ENCODE results near the gene MARK2. TPM values are rescaled to one million over a fixed set of nuclear protein-coding genes. Genes with fewer than 3 reads are reported as not detected.

Gene MARK2
- total and polyA plus RNA-seq, 2 donors (not counting 1 experiment from before 2014, with no cell fraction given): 6.4 to 12.3 TPM

DNA sequence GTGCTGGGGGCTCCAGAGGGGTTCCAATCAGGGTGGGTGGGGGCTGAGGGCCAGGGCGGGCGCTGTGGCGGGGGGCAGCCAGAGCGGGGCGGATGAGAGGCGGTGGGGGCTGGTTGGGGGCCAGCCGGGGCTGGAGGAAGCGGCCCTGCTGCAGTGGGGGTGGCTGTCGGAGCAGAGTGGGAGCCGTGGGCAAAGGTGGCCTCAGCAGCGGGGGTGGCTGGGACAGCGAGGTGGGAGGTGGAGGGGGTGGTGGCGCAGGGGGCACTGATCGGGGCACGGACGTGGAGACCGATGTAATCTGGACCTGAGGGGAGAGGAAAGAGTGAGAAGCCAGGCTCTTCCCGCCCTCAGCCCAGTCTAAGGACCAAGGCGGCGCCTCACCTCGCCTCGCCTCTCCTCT, 73.0 kb downstream of the MARK2 start:
- Histone ChIP-seq H3K4me3 (replicated peaks in 1 of 4; ENCODE audit: control extremely low read depth in 1 of 4, insufficient read depth in 1 of 4, low read depth in 3 of 4, low read length in 4 of 4) (no peak overlapping the region), H2AFZ (ENCODE audit: low read length) (no peak overlapping the region), H3K9ac (ENCODE audit: insufficient read depth, low read length) (no peak overlapping the region), H3K27ac (ENCODE audit: insufficient read depth, low read length) (no peak overlapping the region), H3K79me2 (ENCODE audit: control insufficient read depth, insufficient read depth, low read length) (no peaks in the 10 kb centered on the region), H3K27me3 (ENCODE audit: control insufficient read depth, insufficient read depth, low read length) (no peaks in the 10 kb centered on the region), H4K20me1 (ENCODE audit: control insufficient read depth, extremely low read depth, insufficient read depth, low read length) (no peaks in the 10 kb centered on the region), H3K4me2 (ENCODE audit: extremely low read depth, insufficient read depth, low read length) (no peak overlapping the region), H3K9me3 (ENCODE audit: control insufficient read depth, insufficient read depth, low read depth, low read length) (no peaks in the 10 kb centered on the region), H3K36me3 (ENCODE audit: control insufficient read depth, insufficient read depth, low read length) (peaks cover 9% of the 10 kb centered on the region), H3K4me1 (ENCODE audit: control insufficient read depth, extremely low read depth, insufficient read depth, low read length) (peaks cover 3% of the 10 kb centered on the region)
- TF ChIP-seq, protein P1, sequence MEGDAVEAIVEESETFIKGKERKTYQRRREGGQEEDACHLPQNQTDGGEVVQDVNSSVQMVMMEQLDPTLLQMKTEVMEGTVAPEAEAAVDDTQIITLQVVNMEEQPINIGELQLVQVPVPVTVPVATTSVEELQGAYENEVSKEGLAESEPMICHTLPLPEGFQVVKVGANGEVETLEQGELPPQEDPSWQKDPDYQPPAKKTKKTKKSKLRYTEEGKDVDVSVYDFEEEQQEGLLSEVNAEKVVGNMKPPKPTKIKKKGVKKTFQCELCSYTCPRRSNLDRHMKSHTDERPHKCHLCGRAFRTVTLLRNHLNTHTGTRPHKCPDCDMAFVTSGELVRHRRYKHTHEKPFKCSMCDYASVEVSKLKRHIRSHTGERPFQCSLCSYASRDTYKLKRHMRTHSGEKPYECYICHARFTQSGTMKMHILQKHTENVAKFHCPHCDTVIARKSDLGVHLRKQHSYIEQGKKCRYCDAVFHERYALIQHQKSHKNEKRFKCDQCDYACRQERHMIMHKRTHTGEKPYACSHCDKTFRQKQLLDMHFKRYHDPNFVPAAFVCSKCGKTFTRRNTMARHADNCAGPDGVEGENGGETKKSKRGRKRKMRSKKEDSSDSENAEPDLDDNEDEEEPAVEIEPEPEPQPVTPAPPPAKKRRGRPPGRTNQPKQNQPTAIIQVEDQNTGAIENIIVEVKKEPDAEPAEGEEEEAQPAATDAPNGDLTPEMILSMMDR (conservative IDR thresholded peaks at IDR 0.05 in 1 of 2, IDR thresholded peaks at IDR 0.05 in 1 of 2; ENCODE audit: low read depth in 1 of 2, low read length in 2 of 2): no peak
- TF ChIP-seq EZH2 (IDR thresholded peaks at IDR 0.05; ENCODE audit: low read length, missing control alignments): no peak
- DNase-seq (ENCODE audit: low read depth in 2 of 2): no peak

DNA sequence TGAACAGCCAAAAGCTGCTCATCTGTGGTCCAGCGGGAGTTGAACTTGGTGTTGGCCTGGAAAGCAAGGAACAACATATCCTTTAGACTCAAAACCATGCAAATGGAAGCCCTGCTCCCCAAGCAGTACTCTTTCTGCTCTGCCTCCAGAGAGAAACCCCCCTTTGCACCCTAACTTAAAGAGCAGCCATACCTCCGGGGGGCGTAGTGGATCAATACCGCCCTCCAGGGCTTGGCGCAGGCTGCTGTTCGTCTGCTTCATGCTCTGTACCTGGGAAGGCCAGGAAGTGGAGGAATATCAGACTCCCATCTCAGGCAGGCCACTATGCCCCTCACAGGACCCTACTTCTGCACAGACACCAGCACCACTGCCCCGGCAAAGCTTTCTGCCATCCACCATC, 73.8 kb downstream of the MARK2 start:
- TF ChIP-seq, protein P1 (conservative IDR thresholded peaks at IDR 0.05 in 1 of 2, IDR thresholded peaks at IDR 0.05 in 1 of 2; ENCODE audit: low read depth in 1 of 2, low read length in 2 of 2): no peak
- H4K20me1 ChIP-seq (ENCODE audit: control insufficient read depth, extremely low read depth, insufficient read depth, low read length): no peaks in the 10 kb centered on the region

DNA sequence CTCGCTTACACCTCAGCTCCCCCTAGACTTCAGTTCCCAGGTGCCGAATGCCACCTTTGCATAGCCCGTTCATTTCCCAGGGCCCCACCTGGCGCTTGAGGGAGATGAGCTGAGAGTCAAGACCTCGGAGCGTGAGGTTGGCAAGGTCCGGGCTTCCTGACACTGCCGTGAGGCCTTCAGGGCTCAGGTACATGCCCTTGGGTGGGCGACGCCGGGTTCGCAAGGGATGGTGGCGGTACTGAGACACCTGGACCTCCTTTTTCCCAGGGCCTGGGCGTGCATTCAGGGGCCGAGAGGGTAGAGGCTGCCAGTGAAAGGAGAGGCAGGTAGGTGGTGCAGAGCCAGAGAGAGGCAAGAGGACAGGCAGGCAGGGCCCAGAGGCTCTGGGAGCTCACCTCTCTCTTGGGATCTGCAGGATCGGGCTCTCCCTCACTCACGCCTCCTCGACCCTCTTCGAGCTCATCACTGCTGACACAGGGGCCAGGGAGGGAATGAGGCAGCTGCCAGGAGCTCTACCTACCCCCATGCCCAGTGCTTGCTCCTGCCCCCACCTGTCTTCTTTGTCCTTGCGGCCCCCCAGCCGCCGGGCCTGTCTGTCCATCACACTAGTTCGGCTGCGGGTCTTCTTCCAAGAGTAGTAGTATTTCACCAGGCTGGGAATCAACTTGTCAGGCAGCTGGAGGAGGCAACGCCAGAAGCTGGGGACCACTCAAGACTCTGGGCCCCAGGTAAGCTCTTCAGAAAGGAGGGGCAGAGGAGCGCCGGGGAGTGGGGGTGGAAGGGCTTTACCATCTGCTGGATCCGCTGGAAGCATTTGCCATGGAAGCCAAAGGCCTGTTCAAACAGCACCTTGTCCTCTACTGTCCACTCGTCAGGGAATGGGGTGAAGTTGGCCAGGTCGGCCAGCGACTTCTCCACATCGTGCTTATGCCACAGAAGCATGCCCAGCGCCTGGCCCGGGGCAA, 75.2 kb downstream of the MARK2 start:
- DNase-seq (ENCODE audit: low read depth in 2 of 2): no peak
- TF ChIP-seq EZH2 (IDR thresholded peaks at IDR 0.05; ENCODE audit: low read length, missing control alignments): no peak
- TF ChIP-seq, protein P1 (conservative IDR thresholded peaks at IDR 0.05 in 1 of 2, IDR thresholded peaks at IDR 0.05 in 1 of 2; ENCODE audit: low read depth in 1 of 2, low read length in 2 of 2): no peak
- Histone ChIP-seq H3K36me3 (ENCODE audit: control insufficient read depth, insufficient read depth, low read length) (peaks cover 2% of the 10 kb centered on the region), H4K20me1 (ENCODE audit: control insufficient read depth, extremely low read depth, insufficient read depth, low read length) (no peaks in the 10 kb centered on the region), H3K9me3 (ENCODE audit: control insufficient read depth, insufficient read depth, low read depth, low read length) (no peaks in the 10 kb centered on the region), H3K27me3 (ENCODE audit: control insufficient read depth, insufficient read depth, low read length) (no peaks in the 10 kb centered on the region), H3K4me3 (replicated peaks in 1 of 4; ENCODE audit: control extremely low read depth in 1 of 4, insufficient read depth in 1 of 4, low read depth in 3 of 4, low read length in 4 of 4) (no peak overlapping the region), H3K79me2 (ENCODE audit: control insufficient read depth, insufficient read depth, low read length) (no peaks in the 10 kb centered on the region), H3K9ac (ENCODE audit: insufficient read depth, low read length) (no peak overlapping the region), H3K27ac (ENCODE audit: insufficient read depth, low read length) (no peak overlapping the region), H3K4me1 (ENCODE audit: control insufficient read depth, extremely low read depth, insufficient read depth, low read length) (peaks cover 10% of the 10 kb centered on the region), H2AFZ (ENCODE audit: low read length) (no peak overlapping the region), H3K4me2 (ENCODE audit: extremely low read depth, insufficient read depth, low read length) (no peak overlapping the region)

More for the DNA sequence above, 73.8 kb downstream of the MARK2 start:
- H3K79me2 ChIP-seq (ENCODE audit: control insufficient read depth, insufficient read depth, low read length): no peaks in the 10 kb centered on the region
- no peak for DNase-seq (ENCODE audit: low read depth in 2 of 2)
- no peaks in the 10 kb centered on the region for H3K27me3 ChIP-seq (ENCODE audit: control insufficient read depth, insufficient read depth, low read length)
- no peak overlapping the region for H2AFZ ChIP-seq (ENCODE audit: low read length)
- no peak overlapping the region for H3K9ac ChIP-seq (ENCODE audit: insufficient read depth, low read length)
- H3K4me2 ChIP-seq (ENCODE audit: extremely low read depth, insufficient read depth, low read length): no peak overlapping the region
- H3K27ac ChIP-seq (ENCODE audit: insufficient read depth, low read length): no peak overlapping the region
- no peaks in the 10 kb centered on the region for H3K9me3 ChIP-seq (ENCODE audit: control insufficient read depth, insufficient read depth, low read depth, low read length)
- H3K36me3 ChIP-seq (ENCODE audit: control insufficient read depth, insufficient read depth, low read length): peaks cover 8% of the 10 kb centered on the region
- H3K4me3 ChIP-seq (replicated peaks in 1 of 4; ENCODE audit: control extremely low read depth in 1 of 4, insufficient read depth in 1 of 4, low read depth in 3 of 4, low read length in 4 of 4): no peak overlapping the region
- H3K4me1 ChIP-seq (ENCODE audit: control insufficient read depth, extremely low read depth, insufficient read depth, low read length): peaks cover 6% of the 10 kb centered on the region
